ENCODE measurements around the gene RNF114. TPM values are rescaled to one million over a fixed set of nuclear protein-coding genes. Genes with fewer than 3 reads are reported as not detected.
A peak's percentile ranks its signal among the peaks of the same experiment; 100 is the strongest.

RNF114 gene
- total RNA-seq, 4 donors from 2014 or later = 65.2 to 142 (median 78.1) TPM

DNA sequence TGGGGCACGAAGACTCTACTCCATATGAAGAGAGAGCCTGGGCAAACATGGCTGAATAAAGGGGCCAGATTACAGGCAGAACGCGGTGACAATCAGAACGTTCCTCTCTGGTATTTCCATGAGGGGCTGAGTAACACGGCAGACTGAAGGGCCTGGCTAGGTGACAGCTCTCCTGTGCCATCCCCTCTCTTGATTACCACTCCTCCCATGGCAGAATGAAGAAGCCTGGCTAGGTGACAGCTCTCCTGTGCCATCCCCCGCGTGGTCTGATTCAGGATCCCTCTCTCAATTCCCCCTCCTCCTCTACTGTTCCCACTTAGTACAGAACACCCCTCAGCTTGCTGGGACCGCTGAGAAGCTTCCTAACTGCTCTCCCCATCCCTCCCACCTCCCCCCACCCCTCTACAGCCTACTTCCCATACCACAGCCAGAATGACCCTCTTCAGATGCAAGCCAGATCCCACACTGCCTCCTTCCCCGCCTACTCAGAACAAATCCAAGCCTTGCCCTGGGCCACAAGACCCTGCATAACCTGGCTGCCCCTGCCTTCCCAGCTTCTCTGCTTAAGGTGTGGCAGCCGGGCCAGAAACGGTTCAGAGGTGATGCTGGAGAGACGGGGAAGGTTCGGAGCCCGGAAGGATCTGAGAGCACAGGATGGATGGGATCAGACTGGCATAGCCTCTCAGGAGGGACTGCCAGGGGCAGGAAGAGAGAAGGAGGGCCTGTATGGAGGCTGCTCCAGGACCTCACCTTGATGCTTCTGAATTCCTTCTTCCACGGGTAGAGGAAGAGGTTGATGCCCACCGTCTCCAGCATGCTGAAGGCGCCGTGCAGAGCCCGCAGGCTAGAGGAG lies 28.6 kb upstream of the RNF114 start:
- H3K4me3 ChIP-seq = no peak overlapping the region
- no peaks in the 10 kb centered on the region for H3K27me3 ChIP-seq
- no peak overlapping the region for H3K27ac ChIP-seq (replicated peaks in 1 of 4)
- H3K9me3 ChIP-seq = no peaks in the 10 kb centered on the region
- intact Hi-C loops (cut with DNase I) = no loop called here
- TF ChIP-seq, protein P1, sequence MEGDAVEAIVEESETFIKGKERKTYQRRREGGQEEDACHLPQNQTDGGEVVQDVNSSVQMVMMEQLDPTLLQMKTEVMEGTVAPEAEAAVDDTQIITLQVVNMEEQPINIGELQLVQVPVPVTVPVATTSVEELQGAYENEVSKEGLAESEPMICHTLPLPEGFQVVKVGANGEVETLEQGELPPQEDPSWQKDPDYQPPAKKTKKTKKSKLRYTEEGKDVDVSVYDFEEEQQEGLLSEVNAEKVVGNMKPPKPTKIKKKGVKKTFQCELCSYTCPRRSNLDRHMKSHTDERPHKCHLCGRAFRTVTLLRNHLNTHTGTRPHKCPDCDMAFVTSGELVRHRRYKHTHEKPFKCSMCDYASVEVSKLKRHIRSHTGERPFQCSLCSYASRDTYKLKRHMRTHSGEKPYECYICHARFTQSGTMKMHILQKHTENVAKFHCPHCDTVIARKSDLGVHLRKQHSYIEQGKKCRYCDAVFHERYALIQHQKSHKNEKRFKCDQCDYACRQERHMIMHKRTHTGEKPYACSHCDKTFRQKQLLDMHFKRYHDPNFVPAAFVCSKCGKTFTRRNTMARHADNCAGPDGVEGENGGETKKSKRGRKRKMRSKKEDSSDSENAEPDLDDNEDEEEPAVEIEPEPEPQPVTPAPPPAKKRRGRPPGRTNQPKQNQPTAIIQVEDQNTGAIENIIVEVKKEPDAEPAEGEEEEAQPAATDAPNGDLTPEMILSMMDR (IDR thresholded peaks at IDR 0.05) = no peak
- TF ChIP-seq POLR2A (IDR thresholded peaks at IDR 0.05; ENCODE audit: low read depth) (no peak), EP300 (IDR thresholded peaks at IDR 0.05) (no peak), POLR2AphosphoS5 (IDR thresholded peaks at IDR 0.05) (no peak)
- 91% methylated on average over 18 of the region's 19 CpGs for WGBS
- DNase-seq (ENCODE audit: extremely low spot score) = no peak
- H3K36me3 ChIP-seq = peaks cover 37 to 76% (median 64%) of the 10 kb centered on the region in 4 donors
- peaks cover 27 to 39% (median 34%) of the 10 kb centered on the region in 4 donors for H3K4me1 ChIP-seq

DNA sequence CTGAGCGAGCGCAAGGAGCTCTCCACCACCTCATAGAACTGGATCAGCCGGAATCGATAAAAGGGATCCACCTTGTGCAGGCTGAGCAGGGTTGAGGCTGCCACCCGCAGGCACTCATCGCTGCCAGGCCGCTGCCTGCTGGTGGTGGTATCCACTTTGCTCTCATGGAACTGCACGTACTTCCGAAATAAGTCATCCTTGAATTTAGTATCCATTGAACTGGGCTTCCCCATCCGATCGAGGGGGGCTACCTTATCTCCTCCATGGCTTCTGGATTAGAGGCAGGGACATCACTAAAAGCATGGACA lies 28.0 kb upstream of the RNF114 start:
- Histone ChIP-seq H3K27ac (replicated peaks in 1 of 4) (no peak overlapping the region), H3K36me3 (peaks cover 37 to 71% (median 62%) of the 10 kb centered on the region in 4 donors), H3K27me3 (no peaks in the 10 kb centered on the region), H3K9me3 (no peaks in the 10 kb centered on the region), H3K4me3 (no peak overlapping the region), H3K4me1 (peaks cover 33 to 44% (median 39%) of the 10 kb centered on the region in 4 donors)
- DNase-seq (ENCODE audit: extremely low spot score) = no peak
- TF ChIP-seq POLR2AphosphoS5 (IDR thresholded peaks at IDR 0.05) = no peak
- TF ChIP-seq EP300 (IDR thresholded peaks at IDR 0.05) = no peak
- TF ChIP-seq POLR2A (IDR thresholded peaks at IDR 0.05; ENCODE audit: low read depth) = no peak
- WGBS = 96% methylated on average over 11 of the region's 11 CpGs
- intact Hi-C loops (cut with DNase I) = no loop called here

GRCh38 chr20:49909499-49910339 lies 26.5 kb upstream of the RNF114 start:
- Histone ChIP-seq H3K4me1 (peaks cover 48 to 59% (median 54%) of the 10 kb centered on the region in 4 donors), H3K36me3 (peaks cover 30 to 56% (median 48%) of the 10 kb centered on the region in 4 donors), H3K27ac (replicated peaks in 1 of 4) (peak overlapping the region in 3 of 4 donors; percentile 10 to 57 (median 53)), H3K9me3 (no peaks in the 10 kb centered on the region), H3K27me3 (no peaks in the 10 kb centered on the region), H3K4me3 (no peak overlapping the region)
- DNase-seq (ENCODE audit: extremely low spot score) = no peak
- TF ChIP-seq EP300 (IDR thresholded peaks at IDR 0.05) (no peak), POLR2A (IDR thresholded peaks at IDR 0.05; ENCODE audit: low read depth) (no peak), POLR2AphosphoS5 (IDR thresholded peaks at IDR 0.05) (no peak)
- TF ChIP-seq, protein P1 (IDR thresholded peaks at IDR 0.05) = peak in 1 of 3 experiments; percentile 21
- 65% methylated on average over 23 of the region's 28 CpGs for WGBS
- intact Hi-C loops (cut with DNase I) = no loop called here

- no CpG with 5 or more reads among the region's 4 CpGs for WGBS
- intact Hi-C loops (cut with DNase I) = no loop called here
- Histone ChIP-seq H3K4me3 (no peak overlapping the region), H3K4me1 (peaks cover 49 to 62% (median 55%) of the 10 kb centered on the region in 4 donors), H3K27ac (replicated peaks in 1 of 4) (peak overlapping the region in 2 of 4 donors; percentile 53 to 57), H3K27me3 (no peaks in the 10 kb centered on the region), H3K36me3 (peaks cover 24 to 50% (median 41%) of the 10 kb centered on the region in 4 donors), H3K9me3 (no peaks in the 10 kb centered on the region)
- DNase-seq (ENCODE audit: extremely low spot score) = no peak
- TF ChIP-seq POLR2AphosphoS5 (IDR thresholded peaks at IDR 0.05) (no peak), EP300 (IDR thresholded peaks at IDR 0.05) (no peak), POLR2A (IDR thresholded peaks at IDR 0.05; ENCODE audit: low read depth) (no peak)
- TF ChIP-seq, protein P1 (IDR thresholded peaks at IDR 0.05) = no peak
These were observed 25.9 kb upstream of the RNF114 start for GRCh38 chr20:49910340-49910706.
